HFFc6 (cell line): Measurements from ENCODE around the gene FOXB1. TPM values are rescaled to one million over a fixed set of nuclear protein-coding genes. Genes with fewer than 3 reads are reported as not detected.

ENCODE experiments used
- DNase-seq: peaks from one replicate; pipeline ENCODE4 v3.0.0-alpha.2; 2018
- H3K27ac Mint-ChIP-seq: 2 replicates; pipeline ENCODE4 v1.8.0; 2020; ENCODE audit warnings: mild to moderate bottlenecking, mixed read lengths
- H3K27me3 Mint-ChIP-seq: 2 replicates; pipeline ENCODE4 v1.8.0; 2021; ENCODE audit warnings: mild to moderate bottlenecking, moderate library complexity, mixed read lengths; ENCODE audit not compliant: insufficient read depth
- H3K36me3 Mint-ChIP-seq: 2 replicates; pipeline ENCODE4 v1.8.0; 2021; ENCODE audit warnings: low read depth, mixed read lengths
- H3K4me1 Mint-ChIP-seq: 2 replicates; pipeline ENCODE4 v1.8.0; 2020; ENCODE audit warnings: low read depth, mixed read lengths
- H3K4me3 Mint-ChIP-seq: 2 replicates; pipeline ENCODE4 v1.8.0; 2020; ENCODE audit warnings: mild to moderate bottlenecking, moderate library complexity, mixed read lengths
- H3K9me3 Mint-ChIP-seq: 2 replicates; pipeline ENCODE4 v1.8.0; 2020; ENCODE audit warnings: mild to moderate bottlenecking, mixed read lengths
- CTCF ChIP-seq: fragments of 200-600 bp; sonication (generic); IDR thresholded peaks from 2 replicates; pipeline ENCODE4 v1.5.0; 2021; ENCODE audit warnings: antibody characterized with exemption, mild to moderate bottlenecking
- total RNA-seq, 6 experiments: library from RNA; stranded (reverse); fragmentation: NEBNext Ultra II Directional; extraction: Animal tissue kit (Norgen Biotek cat#: 25700); gene quantifications; 2 replicates in 1 of 6; 3 replicates in 5 of 6; pipeline ENCODE4 v1.2.3, GENCODE V29; 2021

FOXB1 gene
- total RNA-seq, 6 experiments from 2014 or later: not detected

- Mint-ChIP-seq H3K4me1 (no peaks in the 10 kb centered on the region), H3K9me3 (no peaks in the 10 kb centered on the region), H3K27ac (no peak overlapping the region), H3K27me3 (peaks cover 79% of the 10 kb centered on the region), H3K36me3 (no peaks in the 10 kb centered on the region), H3K4me3 (no peak overlapping the region)
- TF ChIP-seq CTCF: no peak
- DNase-seq: no peak
Measured at GRCh38 chr15:59998950-59999611, 5.0 kb upstream of the FOXB1 start.

GRCh38 chr15:59999612-60000112 is 4.4 kb upstream of the FOXB1 start:
- peaks cover 74% of the 10 kb centered on the region for H3K27me3 Mint-ChIP-seq
- H3K4me1 Mint-ChIP-seq: no peaks in the 10 kb centered on the region
- no peaks in the 10 kb centered on the region for H3K9me3 Mint-ChIP-seq
- no peak overlapping the region for H3K27ac Mint-ChIP-seq
- no peak overlapping the region for H3K4me3 Mint-ChIP-seq
- no peak for DNase-seq
- H3K36me3 Mint-ChIP-seq: no peaks in the 10 kb centered on the region
- TF ChIP-seq CTCF: no peak

GRCh38 chr15:60000113-60000823 is 3.8 kb upstream of the FOXB1 start:
- no peak for DNase-seq
- no peaks in the 10 kb centered on the region for H3K4me1 Mint-ChIP-seq
- no peaks in the 10 kb centered on the region for H3K36me3 Mint-ChIP-seq
- no peak overlapping the region for H3K27ac Mint-ChIP-seq
- H3K9me3 Mint-ChIP-seq: no peaks in the 10 kb centered on the region
- H3K4me3 Mint-ChIP-seq: no peak overlapping the region
- peaks cover 72% of the 10 kb centered on the region for H3K27me3 Mint-ChIP-seq
- TF ChIP-seq CTCF: no peak

- peaks cover 5% of the 10 kb centered on the region for H3K4me1 Mint-ChIP-seq
- TF ChIP-seq CTCF: no peak
- no peak overlapping the region for H3K27ac Mint-ChIP-seq
- no peaks in the 10 kb centered on the region for H3K9me3 Mint-ChIP-seq
- 0 out of 2 replicates have a peak, but pooled peaks cover 6% of the 10 kb centered on the region for H3K36me3 Mint-ChIP-seq
- H3K4me3 Mint-ChIP-seq: no peak overlapping the region
- no peak for DNase-seq
- H3K27me3 Mint-ChIP-seq: peaks cover 72% of the 10 kb centered on the region
Measured at GRCh38 chr15:60000824-60001609, 3.1 kb upstream of the FOXB1 start.

GRCh38 chr15:60001610-60002527 is 2.2 kb upstream of the FOXB1 start:
- Mint-ChIP-seq H3K27me3 (peaks cover 73% of the 10 kb centered on the region), H3K36me3 (0 out of 2 replicates have a peak, but pooled peaks cover 6% of the 10 kb centered on the region), H3K4me3 (no peak overlapping the region), H3K27ac (no peak overlapping the region), H3K4me1 (peaks cover 13% of the 10 kb centered on the region), H3K9me3 (no peaks in the 10 kb centered on the region)
- no peak for DNase-seq
- TF ChIP-seq CTCF: no peak
